Nephron (organoid): Measurements from ENCODE around the gene KRT2.

Experiments
- H3K27ac Mint-ChIP-seq, 3 experiments: 2 replicates each; pipeline ENCODE4 v1.8.0; 2020; ENCODE audit warnings: mixed read lengths in 3 of 3, mild to moderate bottlenecking in 2 of 3, moderate library complexity in 1 of 3
- H3K27me3 Mint-ChIP-seq: 2 replicates; pipeline ENCODE4 v1.8.0; 2021; ENCODE audit warnings: low read depth, mild to moderate bottlenecking, moderate library complexity, mixed read lengths
- H3K36me3 Mint-ChIP-seq: 2 replicates; pipeline ENCODE4 v1.8.0; 2020; ENCODE audit warnings: low read depth, mixed read lengths
- H3K4me1 Mint-ChIP-seq: 2 replicates; pipeline ENCODE4 v1.8.0; 2020; ENCODE audit warnings: mixed read lengths
- H3K4me3 Mint-ChIP-seq, 3 experiments: 2 replicates each; pipeline ENCODE4 v1.8.0; 2020; ENCODE audit warnings: mild to moderate bottlenecking in 3 of 3, mixed read lengths in 3 of 3, moderate library complexity in 2 of 3
- H3K9me3 Mint-ChIP-seq: 2 replicates; pipeline ENCODE4 v1.8.0; 2020; ENCODE audit warnings: mixed read lengths
- CTCF ChIP-seq, 3 experiments: fragments of 200-600 bp; sonication (generic); IDR thresholded peaks; one replicate each; pipeline ENCODE4 v1.5.0; 2021; ENCODE audit warnings: antibody characterized with exemption in 3 of 3; ENCODE audit not compliant: unreplicated experiment in 3 of 3

KRT2 gene

GRCh38 chr12:52662093-52662917 is 10.3 kb upstream of the KRT2 start:
- no peaks in the 10 kb centered on the region for H3K9me3 Mint-ChIP-seq
- H3K36me3 Mint-ChIP-seq: no peaks in the 10 kb centered on the region

GRCh38 chr12:52661668-52662067 is 9.7 kb upstream of the KRT2 start:
- H3K27ac Mint-ChIP-seq: no peak overlapping the region
- no peaks in the 10 kb centered on the region for H3K9me3 Mint-ChIP-seq
- TF ChIP-seq CTCF (IDR thresholded peaks at IDR 0.05; ENCODE audit: unreplicated experiment in 3 of 3): no peak
- H3K4me3 Mint-ChIP-seq: no peak overlapping the region
- peaks cover 34% of the 10 kb centered on the region for H3K27me3 Mint-ChIP-seq
- H3K4me1 Mint-ChIP-seq: no peaks in the 10 kb centered on the region
- no peaks in the 10 kb centered on the region for H3K36me3 Mint-ChIP-seq

More at GRCh38 chr12:52662093-52662917, 10.3 kb upstream of the KRT2 start:
- TF ChIP-seq CTCF (IDR thresholded peaks at IDR 0.05; ENCODE audit: unreplicated experiment in 3 of 3): no peak
- Mint-ChIP-seq H3K27ac (no peak overlapping the region), H3K27me3 (peaks cover 34% of the 10 kb centered on the region), H3K4me3 (no peak overlapping the region), H3K4me1 (no peaks in the 10 kb centered on the region)

- Mint-ChIP-seq H3K9me3 (no peaks in the 10 kb centered on the region), H3K4me3 (no peak overlapping the region), H3K27ac (no peak overlapping the region), H3K4me1 (no peaks in the 10 kb centered on the region), H3K27me3 (peaks cover 36% of the 10 kb centered on the region), H3K36me3 (no peaks in the 10 kb centered on the region)
- TF ChIP-seq CTCF (IDR thresholded peaks at IDR 0.05; ENCODE audit: unreplicated experiment in 3 of 3): no peak
Measured at GRCh38 chr12:52660934-52661499, 9.0 kb upstream of the KRT2 start.

GRCh38 chr12:52659951-52660350 is 7.9 kb upstream of the KRT2 start:
- H3K27me3 Mint-ChIP-seq: peaks cover 38% of the 10 kb centered on the region
- no peak overlapping the region for H3K4me3 Mint-ChIP-seq
- no peaks in the 10 kb centered on the region for H3K9me3 Mint-ChIP-seq
- H3K36me3 Mint-ChIP-seq: no peaks in the 10 kb centered on the region
- H3K4me1 Mint-ChIP-seq: no peaks in the 10 kb centered on the region
- no peak overlapping the region for H3K27ac Mint-ChIP-seq
- no peak for TF ChIP-seq CTCF (IDR thresholded peaks at IDR 0.05; ENCODE audit: unreplicated experiment in 3 of 3)

- no peaks in the 10 kb centered on the region for H3K9me3 Mint-ChIP-seq
- no peak overlapping the region for H3K4me3 Mint-ChIP-seq
- H3K4me1 Mint-ChIP-seq: no peaks in the 10 kb centered on the region
- H3K36me3 Mint-ChIP-seq: no peaks in the 10 kb centered on the region
- peaks cover 40% of the 10 kb centered on the region for H3K27me3 Mint-ChIP-seq
- no peak overlapping the region for H3K27ac Mint-ChIP-seq
- TF ChIP-seq CTCF (IDR thresholded peaks at IDR 0.05; ENCODE audit: unreplicated experiment in 3 of 3): no peak
Measured at GRCh38 chr12:52659395-52659794, 7.4 kb upstream of the KRT2 start.

GRCh38 chr12:52658196-52658595 is 6.2 kb upstream of the KRT2 start:
- Mint-ChIP-seq H3K27me3 (peaks cover 38% of the 10 kb centered on the region), H3K4me1 (no peaks in the 10 kb centered on the region), H3K4me3 (no peak overlapping the region), H3K9me3 (no peaks in the 10 kb centered on the region), H3K27ac (no peak overlapping the region), H3K36me3 (no peaks in the 10 kb centered on the region)
- no peak for TF ChIP-seq CTCF (IDR thresholded peaks at IDR 0.05; ENCODE audit: unreplicated experiment in 3 of 3)
